Measurements from ENCODE around the gene CCNG2.

DNA sequence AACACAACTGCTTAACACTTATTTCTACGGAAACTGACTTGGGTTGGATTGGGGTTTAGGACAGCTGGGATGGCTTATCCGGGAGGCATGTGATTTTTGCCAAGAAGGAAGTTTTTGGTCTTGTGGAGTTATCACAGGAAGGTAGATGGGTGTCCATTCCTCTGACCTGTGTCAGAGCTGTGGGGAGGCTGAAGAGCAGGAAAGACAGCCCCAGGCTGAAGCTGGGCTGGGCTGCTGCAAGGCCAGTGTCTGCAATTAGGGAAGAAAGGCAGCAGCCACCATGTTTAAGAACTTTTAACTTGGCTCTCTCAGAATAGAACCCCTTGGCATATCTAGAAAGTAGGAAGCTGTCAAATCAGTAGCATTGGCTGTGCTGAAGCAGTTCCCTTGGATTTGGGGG is 42.3 kb downstream of the CCNG2 start:
- TF ChIP-seq, protein P1, sequence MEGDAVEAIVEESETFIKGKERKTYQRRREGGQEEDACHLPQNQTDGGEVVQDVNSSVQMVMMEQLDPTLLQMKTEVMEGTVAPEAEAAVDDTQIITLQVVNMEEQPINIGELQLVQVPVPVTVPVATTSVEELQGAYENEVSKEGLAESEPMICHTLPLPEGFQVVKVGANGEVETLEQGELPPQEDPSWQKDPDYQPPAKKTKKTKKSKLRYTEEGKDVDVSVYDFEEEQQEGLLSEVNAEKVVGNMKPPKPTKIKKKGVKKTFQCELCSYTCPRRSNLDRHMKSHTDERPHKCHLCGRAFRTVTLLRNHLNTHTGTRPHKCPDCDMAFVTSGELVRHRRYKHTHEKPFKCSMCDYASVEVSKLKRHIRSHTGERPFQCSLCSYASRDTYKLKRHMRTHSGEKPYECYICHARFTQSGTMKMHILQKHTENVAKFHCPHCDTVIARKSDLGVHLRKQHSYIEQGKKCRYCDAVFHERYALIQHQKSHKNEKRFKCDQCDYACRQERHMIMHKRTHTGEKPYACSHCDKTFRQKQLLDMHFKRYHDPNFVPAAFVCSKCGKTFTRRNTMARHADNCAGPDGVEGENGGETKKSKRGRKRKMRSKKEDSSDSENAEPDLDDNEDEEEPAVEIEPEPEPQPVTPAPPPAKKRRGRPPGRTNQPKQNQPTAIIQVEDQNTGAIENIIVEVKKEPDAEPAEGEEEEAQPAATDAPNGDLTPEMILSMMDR (IDR thresholded peaks at IDR 0.05): no peak
- no peak for TF ChIP-seq POLR2A (IDR thresholded peaks at IDR 0.05)

All from lower leg skin (tissue), 3 donors.